K562 (cell line): Measurements from ENCODE around the gene IRF6. TPM values are rescaled to one million over a fixed set of nuclear protein-coding genes. Genes with fewer than 3 reads are reported as not detected.

ENCODE experiments used
- CBFA2T2 ChIP-seq: fragments of 450-650 bp; conservative IDR thresholded peaks from 2 replicates; pipeline ENCODE4 v1.6.1; 2017; ENCODE audit warnings: mild to moderate bottlenecking
- ELF1 ChIP-seq: fragments of 200-800 bp; sonication (Bioruptor generic); IDR thresholded peaks from 2 replicates; pipeline ENCODE4 v1.6.1; 2016; ENCODE audit warnings: missing genetic modification characterization, missing compliant biosample characterization
- FOSL1 ChIP-seq: fragments of 200-800 bp; sonication (Bioruptor generic); conservative IDR thresholded peaks from 2 replicates; pipeline ENCODE4 v1.6.1; 2016; ENCODE audit warnings: missing genetic modification characterization, missing compliant biosample characterization
- MIER1 ChIP-seq: fragments of 450-650 bp; IDR thresholded peaks from 2 replicates; pipeline ENCODE4 v1.6.1; 2016; ENCODE audit warnings: antibody characterized with exemption, mild to moderate bottlenecking, low read depth
- MTA2 ChIP-seq: fragments of 450-650 bp; IDR thresholded peaks from 2 replicates; pipeline ENCODE4 v1.6.1; 2016; ENCODE audit warnings: low read depth
- NFRKB ChIP-seq: fragments of 450-650 bp; IDR thresholded peaks from 2 replicates; pipeline ENCODE4 v1.6.1; 2016; ENCODE audit warnings: low read depth
- POLR2AphosphoS5 ChIP-seq: IDR thresholded peaks from 2 replicates; pipeline ENCODE4 v1.6.1; 2011; ENCODE audit warnings: mild to moderate bottlenecking, low read depth, low read length, moderate library complexity; ENCODE audit not compliant: control insufficient read depth, insufficient read depth
- PPARD ChIP-seq: fragments of 250-450 bp; sonication (Bioruptor Pico); IDR thresholded peaks from 2 replicates; pipeline ENCODE4 v1.8.0; 2022; ENCODE audit warnings: inconsistent platforms, mild to moderate bottlenecking, moderate library complexity
- SMAD4 ChIP-seq: fragments of 250-450 bp; sonication (Bioruptor Pico); conservative IDR thresholded peaks from 2 replicates; pipeline ENCODE4 v1.8.0; 2021; ENCODE audit warnings: inconsistent platforms, mild to moderate bottlenecking, moderate library complexity
- SRSF7 ChIP-seq: fragments of 200-400 bp; formaldehyde crosslinking; optimal IDR thresholded peaks from 2 replicates; pipeline ENCODE3; 2017; ENCODE audit warnings: mild to moderate bottlenecking, low read depth, low read length
- THRA ChIP-seq: fragments of 450-650 bp; IDR thresholded peaks from 2 replicates; pipeline ENCODE4 v1.6.1; 2017; ENCODE audit warnings: mild to moderate bottlenecking, moderate library complexity
- ZFP36 ChIP-seq: fragments of 150-350 bp; IDR thresholded peaks from 2 replicates; pipeline ENCODE4 v1.6.1; 2018; ENCODE audit warnings: low read length, low read depth; ENCODE audit not compliant: partially characterized antibody
- ZNF133 ChIP-seq: fragments of 250-450 bp; sonication (Bioruptor Pico); IDR thresholded peaks from 2 replicates; pipeline ENCODE4 v1.4.0; 2020; ENCODE audit warnings: mild to moderate bottlenecking
- ZNF146 ChIP-seq: IDR thresholded peaks from one replicate; pipeline ENCODE4 v1.6.1; 2018; ENCODE audit warnings: missing compliant biosample characterization; ENCODE audit not compliant: unreplicated experiment
- ZNF318 ChIP-seq, 2 experiments: fragments of 450-650 bp; IDR thresholded peaks; 2 replicates each; pipeline ENCODE4 v1.6.1; 2016; ENCODE audit warnings: mild to moderate bottlenecking in 2 of 2, borderline replicate concordance in 1 of 2, low read depth in 1 of 2, moderate library complexity in 1 of 2
- ZNF354B ChIP-seq: fragments of 250-450 bp; sonication (Bioruptor Pico); IDR thresholded peaks from 2 replicates; pipeline ENCODE4 v1.4.0; 2020
- ZNF75A ChIP-seq: fragments of 450-650 bp; formaldehyde crosslinking; IDR thresholded peaks from 2 replicates; pipeline ENCODE4 v1.4.0; 2020; ENCODE audit warnings: mild to moderate bottlenecking
- ZZZ3 ChIP-seq: fragments of 450-650 bp; IDR thresholded peaks from 2 replicates; pipeline ENCODE4 v1.6.1; 2016; ENCODE audit warnings: antibody characterized with exemption, mild to moderate bottlenecking, moderate library complexity
- polyA plus RNA-seq, 8 experiments: library from polyadenylated mRNA; depleted of rRNA in 4 of 8; stranded (reverse) in 5 of 8; unstranded in 3 of 8; fragments of >200 nt; fragmentation: Nextera tagmentation in 2 of 8; fragmentation: Illumina TruSeq in 1 of 8; extraction: Ambion mirVana in 2 of 8; extraction: Trizol in 1 of 8; gene quantifications; 2 replicates each; pipeline versions ENCODE4 v1.2.1 to v1.2.3, GENCODE V29; 2011 to 2014; ENCODE audit warnings: inconsistent platforms in 1 of 8, missing spikeins in 1 of 8
- total RNA-seq, 7 experiments: library from RNA; depleted of rRNA in 6 of 7; stranded (reverse); fragments of >200 nt in 6 of 7; fragmentation: Illumina TruSeq in 2 of 7; extraction: Trizol in 2 of 7; gene quantifications; 2 replicates each; pipeline versions ENCODE4 v1.2.1 to v1.2.3, GENCODE V29; 2011 to 2021; ENCODE audit warnings: low replicate concordance in 1 of 7
- TF ChIP-seq, protein P1 (sequence below): sonication (generic); IDR thresholded peaks from 2 replicates; pipeline ENCODE4 v1.6.1; 2016

IRF6 gene
- total and polyA plus RNA-seq, 9 of the 15 experiments (the other 6 are each of a cell fraction or from before 2014, with no cell fraction given): 0.03 to 0.65 (median 0.17) TPM

- TF ChIP-seq ZNF318 (IDR thresholded peaks at IDR 0.05; ENCODE audit: borderline replicate concordance in 1 of 2, low read depth in 1 of 2) (no peak), ZNF146 (CRISPR knock-in tag) (no peak), CBFA2T2 (peak; percentile 25; the same call in 1 of the 2 replicates), ZFP36 (no peak), SMAD4 (CRISPR knock-in tag) (peak; percentile 61; the same call in 1 of the 2 replicates), PPARD (no peak), ZNF75A (CRISPR knock-in tag) (no peak), ZZZ3 (no peak), MTA2 (no peak), NFRKB (no peak), SRSF7 (no peak), MIER1 (0 out of 2 replicates have a peak, but pooled peaks have one; percentile 17), POLR2AphosphoS5 (no peak), ZNF133 (CRISPR knock-in tag) (no peak), ZNF354B (no peak), FOSL1 (tag) (peak; percentile 78), THRA (no peak), ELF1 (tag) (no peak)
- TF ChIP-seq, protein P1, sequence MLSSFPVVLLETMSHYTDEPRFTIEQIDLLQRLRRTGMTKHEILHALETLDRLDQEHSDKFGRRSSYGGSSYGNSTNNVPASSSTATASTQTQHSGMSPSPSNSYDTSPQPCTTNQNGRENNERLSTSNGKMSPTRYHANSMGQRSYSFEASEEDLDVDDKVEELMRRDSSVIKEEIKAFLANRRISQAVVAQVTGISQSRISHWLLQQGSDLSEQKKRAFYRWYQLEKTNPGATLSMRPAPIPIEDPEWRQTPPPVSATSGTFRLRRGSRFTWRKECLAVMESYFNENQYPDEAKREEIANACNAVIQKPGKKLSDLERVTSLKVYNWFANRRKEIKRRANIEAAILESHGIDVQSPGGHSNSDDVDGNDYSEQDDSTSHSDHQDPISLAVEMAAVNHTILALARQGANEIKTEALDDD: 0 out of 2 replicates have a peak, but pooled peaks have one; percentile 46
These were observed 58.2 kb downstream of the IRF6 start (continued) for GRCh38 chr1:209747580-209748262.
